WERI-Rb-1 (cell line): ENCODE data around the gene NAALADL1.

Experiments
- DNase-seq: peaks from one replicate; pipeline ENCODE4 v3.0.0-alpha.2; 2020
- H3K27ac ChIP-seq: fragments of 250-450 bp; sonication (Bioruptor Pico); 2 replicates; pipeline ENCODE4 v1.5.1; 2020; ENCODE audit warnings: mild to moderate bottlenecking, moderate library complexity
- H3K27me3 ChIP-seq: fragments of 250-450 bp; sonication (Bioruptor Pico); 2 replicates; pipeline ENCODE4 v1.5.1; 2021; ENCODE audit warnings: mild to moderate bottlenecking, low read depth, moderate library complexity; ENCODE audit not compliant: insufficient read depth, severe bottlenecking
- H3K36me3 ChIP-seq: fragments of 250-450 bp; sonication (Bioruptor Pico); 2 replicates; pipeline ENCODE4 v1.5.1; 2020; ENCODE audit warnings: mild to moderate bottlenecking, moderate library complexity
- H3K4me3 ChIP-seq: 2 replicates; pipeline ENCODE4 v1.5.1; 2011; ENCODE audit warnings: low read depth, mild to moderate bottlenecking, control low read depth, low read length
- H3K9me3 ChIP-seq: fragments of 250-450 bp; sonication (Bioruptor Pico); 2 replicates; pipeline ENCODE4 v1.5.1; 2021; ENCODE audit warnings: mild to moderate bottlenecking, moderate library complexity; ENCODE audit not compliant: severe bottlenecking
- TF ChIP-seq, protein P1 (sequence below): IDR thresholded peaks from 2 replicates; pipeline ENCODE4 v1.5.1; 2011; ENCODE audit warnings: low read depth, mild to moderate bottlenecking, control low read depth, inconsistent platforms, low read length

The NAALADL1 gene

DNA sequence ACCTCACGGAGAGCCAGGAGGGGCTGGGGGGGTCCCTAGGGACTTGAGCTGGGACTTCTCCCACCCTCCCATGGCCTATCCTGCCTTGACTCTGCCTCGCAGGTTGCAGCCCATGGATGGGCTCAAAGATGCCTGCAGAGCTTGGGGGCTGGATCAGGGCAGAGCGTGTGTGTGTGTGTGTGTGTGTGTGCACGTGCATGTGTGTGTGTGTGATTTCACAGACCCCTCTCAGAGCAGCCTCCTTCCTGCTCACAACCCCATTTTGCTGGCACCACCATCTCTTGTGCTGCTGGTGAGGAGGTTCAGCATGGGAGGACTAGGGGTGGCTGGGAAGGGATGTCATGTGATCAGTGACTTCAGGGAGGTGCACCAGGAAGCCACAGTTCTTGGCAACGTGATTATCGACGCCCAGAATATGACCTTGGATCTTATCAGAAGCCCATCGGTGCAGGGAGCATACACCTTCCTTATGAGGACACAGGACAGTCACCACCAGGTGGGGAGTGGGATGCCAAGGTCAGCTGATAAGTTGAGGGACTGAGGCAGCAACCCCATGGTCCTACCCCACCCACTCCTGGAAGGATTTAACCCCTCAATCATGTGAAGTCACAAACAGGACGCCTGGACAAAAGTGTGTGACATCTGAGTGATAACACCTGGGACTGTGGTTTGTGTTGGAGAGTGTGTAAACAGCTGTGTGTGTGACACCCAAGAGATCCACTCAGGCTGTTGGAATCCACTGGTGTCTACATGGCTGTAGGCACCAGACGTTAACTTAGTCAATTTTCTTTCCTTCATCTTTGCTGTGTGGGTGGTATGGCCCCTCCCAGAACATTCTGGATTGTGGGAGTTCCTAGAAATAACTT lies 1.8 kb upstream of the NAALADL1 start:
- H3K4me3 ChIP-seq: no peak overlapping the region
- no peaks in the 10 kb centered on the region for H3K9me3 ChIP-seq
- H3K36me3 ChIP-seq: no peaks in the 10 kb centered on the region
- no peak for DNase-seq
- no peaks in the 10 kb centered on the region for H3K27me3 ChIP-seq
- TF ChIP-seq, protein P1, sequence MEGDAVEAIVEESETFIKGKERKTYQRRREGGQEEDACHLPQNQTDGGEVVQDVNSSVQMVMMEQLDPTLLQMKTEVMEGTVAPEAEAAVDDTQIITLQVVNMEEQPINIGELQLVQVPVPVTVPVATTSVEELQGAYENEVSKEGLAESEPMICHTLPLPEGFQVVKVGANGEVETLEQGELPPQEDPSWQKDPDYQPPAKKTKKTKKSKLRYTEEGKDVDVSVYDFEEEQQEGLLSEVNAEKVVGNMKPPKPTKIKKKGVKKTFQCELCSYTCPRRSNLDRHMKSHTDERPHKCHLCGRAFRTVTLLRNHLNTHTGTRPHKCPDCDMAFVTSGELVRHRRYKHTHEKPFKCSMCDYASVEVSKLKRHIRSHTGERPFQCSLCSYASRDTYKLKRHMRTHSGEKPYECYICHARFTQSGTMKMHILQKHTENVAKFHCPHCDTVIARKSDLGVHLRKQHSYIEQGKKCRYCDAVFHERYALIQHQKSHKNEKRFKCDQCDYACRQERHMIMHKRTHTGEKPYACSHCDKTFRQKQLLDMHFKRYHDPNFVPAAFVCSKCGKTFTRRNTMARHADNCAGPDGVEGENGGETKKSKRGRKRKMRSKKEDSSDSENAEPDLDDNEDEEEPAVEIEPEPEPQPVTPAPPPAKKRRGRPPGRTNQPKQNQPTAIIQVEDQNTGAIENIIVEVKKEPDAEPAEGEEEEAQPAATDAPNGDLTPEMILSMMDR: no peak
- H3K27ac ChIP-seq: no peak overlapping the region

DNA sequence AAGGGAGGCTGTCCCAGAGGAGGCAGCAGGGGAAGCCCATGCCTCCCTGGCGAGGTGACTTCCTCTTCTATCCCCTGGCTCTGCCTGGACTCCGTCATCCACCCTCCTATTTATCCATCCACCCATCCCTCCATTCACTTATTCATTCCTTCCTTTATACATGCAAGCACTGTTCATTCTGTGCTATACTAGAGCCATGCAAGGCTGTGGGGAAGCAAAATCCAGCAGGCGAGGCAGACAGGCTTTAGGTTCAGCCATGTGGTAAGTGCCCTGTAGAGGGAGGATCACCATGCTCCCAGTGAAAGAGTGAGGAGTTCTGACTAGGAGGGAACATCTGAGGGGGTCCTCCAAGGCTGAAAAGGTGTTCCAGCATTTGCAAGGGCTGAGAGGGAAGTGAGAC lies 1.2 kb upstream of the NAALADL1 start:
- H3K36me3 ChIP-seq: no peaks in the 10 kb centered on the region
- no peak for DNase-seq
- no peak overlapping the region for H3K27ac ChIP-seq
- H3K4me3 ChIP-seq: no peak overlapping the region
- no peaks in the 10 kb centered on the region for H3K27me3 ChIP-seq
- no peaks in the 10 kb centered on the region for H3K9me3 ChIP-seq
- TF ChIP-seq, protein P1: no peak

DNA sequence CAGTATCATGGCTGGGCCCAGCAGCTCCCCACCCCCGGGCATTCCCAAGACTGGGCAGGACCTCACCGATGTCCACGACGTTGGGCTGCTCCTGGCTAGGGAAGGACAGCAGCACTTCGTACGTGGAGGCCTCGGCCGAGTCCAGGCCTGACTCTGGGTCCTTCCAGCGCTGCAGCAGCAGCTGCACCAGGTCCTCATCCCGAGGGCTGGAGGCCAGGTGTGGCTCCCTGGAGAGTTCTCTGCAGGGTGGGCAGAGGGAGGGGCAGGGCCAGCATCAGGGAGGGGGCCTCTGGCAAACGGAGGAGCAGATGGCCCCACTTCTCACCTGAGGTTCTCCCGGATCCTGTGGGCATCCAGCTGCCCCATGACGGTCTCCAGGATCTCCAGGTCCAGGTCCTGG lies 341 bp downstream of the NAALADL1 start:
- Histone ChIP-seq H3K4me3 (no peak overlapping the region), H3K27ac (no peak overlapping the region), H3K9me3 (no peaks in the 10 kb centered on the region), H3K27me3 (no peaks in the 10 kb centered on the region), H3K36me3 (no peaks in the 10 kb centered on the region)
- DNase-seq: no peak
- TF ChIP-seq, protein P1: no peak

DNA sequence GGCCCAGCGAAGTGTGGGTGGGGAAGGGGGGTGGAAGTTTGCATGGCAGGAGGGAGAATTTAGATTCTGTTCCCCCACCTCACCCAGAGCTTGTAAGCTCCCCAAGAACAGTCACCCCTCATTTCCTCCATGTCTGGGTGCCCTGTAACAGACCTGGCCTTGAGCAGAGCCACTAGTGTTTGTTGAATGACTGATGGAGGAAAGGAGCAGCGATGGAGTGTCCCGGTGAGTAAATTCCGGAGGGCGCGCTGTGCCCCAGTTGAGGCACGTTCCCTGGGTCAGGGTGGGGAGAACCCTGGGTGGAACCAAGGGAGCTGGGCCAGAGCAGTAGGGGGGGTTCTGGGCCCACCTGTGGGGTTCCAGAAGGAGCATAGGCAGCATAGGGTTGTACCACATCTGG lies 827 bp downstream of the NAALADL1 start:
- TF ChIP-seq, protein P1: no peak
- no peak overlapping the region for H3K27ac ChIP-seq
- H3K27me3 ChIP-seq: no peaks in the 10 kb centered on the region
- H3K36me3 ChIP-seq: no peaks in the 10 kb centered on the region
- no peak overlapping the region for H3K4me3 ChIP-seq
- DNase-seq: no peak
- H3K9me3 ChIP-seq: no peaks in the 10 kb centered on the region

DNA sequence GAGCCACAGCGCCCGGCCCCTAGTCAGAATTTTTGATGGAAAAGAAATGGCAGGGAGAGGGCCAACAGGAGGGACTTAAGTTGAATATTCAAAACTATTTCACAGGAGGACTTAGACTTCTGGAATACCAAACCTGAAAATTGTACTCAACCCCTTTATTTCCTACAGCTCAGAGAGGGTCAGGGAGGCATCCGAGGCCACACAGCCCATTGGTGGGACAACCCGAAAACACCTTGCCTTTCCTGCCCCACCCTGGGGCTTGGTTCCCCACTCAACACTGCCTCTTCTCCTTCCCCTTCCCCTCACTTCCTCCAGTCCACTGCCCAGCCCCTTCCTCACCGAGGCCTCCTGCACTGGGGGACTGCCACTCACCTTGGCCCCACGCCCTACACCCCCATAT lies 1.4 kb downstream of the NAALADL1 start:
- no peaks in the 10 kb centered on the region for H3K36me3 ChIP-seq
- DNase-seq: no peak
- no peak overlapping the region for H3K4me3 ChIP-seq
- TF ChIP-seq, protein P1: no peak
- no peak overlapping the region for H3K27ac ChIP-seq
- H3K27me3 ChIP-seq: no peaks in the 10 kb centered on the region
- no peaks in the 10 kb centered on the region for H3K9me3 ChIP-seq

DNA sequence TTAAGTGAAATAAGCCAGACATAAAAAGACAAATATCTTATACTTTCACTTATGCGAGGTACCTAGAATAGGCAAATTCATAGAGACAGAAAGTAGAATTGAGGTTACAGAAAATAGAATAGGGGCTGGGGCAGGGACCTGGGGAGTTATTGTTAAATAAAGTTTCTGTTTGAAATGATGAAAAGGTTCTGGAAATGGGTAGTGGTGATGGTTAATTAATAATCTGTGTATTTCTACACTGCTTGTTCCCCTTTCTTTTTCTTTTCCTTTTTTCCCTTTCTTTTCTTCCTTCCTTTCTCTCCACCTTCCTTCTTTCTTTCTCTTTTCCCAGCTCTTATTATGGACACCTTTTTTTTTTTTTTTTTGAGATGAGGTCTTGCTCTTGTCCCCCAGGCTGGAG lies 2.8 kb downstream of the NAALADL1 start:
- DNase-seq: no peak
- TF ChIP-seq, protein P1: no peak
- Histone ChIP-seq H3K4me3 (no peak overlapping the region), H3K9me3 (no peaks in the 10 kb centered on the region), H3K36me3 (no peaks in the 10 kb centered on the region), H3K27me3 (no peaks in the 10 kb centered on the region), H3K27ac (no peak overlapping the region)
